ENCODE measurements around the gene INO80E. TPM values are rescaled to one million over a fixed set of nuclear protein-coding genes. Genes with fewer than 3 reads are reported as not detected.

Gene INO80E
- total RNA-seq, 1 donor from 2014 or later: 119 TPM

DNA sequence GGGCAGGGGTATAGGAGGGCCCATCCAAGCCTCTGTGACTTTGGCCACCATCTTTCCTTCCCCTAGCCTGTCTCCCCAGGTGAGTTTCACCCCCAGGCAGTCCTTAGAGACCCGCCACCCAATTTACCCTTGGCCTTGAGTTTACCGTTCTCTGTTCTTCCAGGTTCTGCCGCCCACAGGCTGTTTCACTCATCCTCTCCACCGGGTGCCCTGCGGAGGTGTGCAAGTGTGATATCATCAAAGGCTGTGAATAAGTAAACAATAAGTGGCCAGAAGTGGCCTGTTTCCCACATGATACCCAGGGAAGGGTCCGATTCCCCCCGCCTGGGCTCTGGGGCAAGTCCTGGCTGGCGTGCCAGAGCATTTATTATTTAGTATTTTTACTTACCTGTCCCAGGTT is 50.1 kb downstream of the INO80E start:
- H3K27ac Mint-ChIP-seq: no peak overlapping the region

DNA sequence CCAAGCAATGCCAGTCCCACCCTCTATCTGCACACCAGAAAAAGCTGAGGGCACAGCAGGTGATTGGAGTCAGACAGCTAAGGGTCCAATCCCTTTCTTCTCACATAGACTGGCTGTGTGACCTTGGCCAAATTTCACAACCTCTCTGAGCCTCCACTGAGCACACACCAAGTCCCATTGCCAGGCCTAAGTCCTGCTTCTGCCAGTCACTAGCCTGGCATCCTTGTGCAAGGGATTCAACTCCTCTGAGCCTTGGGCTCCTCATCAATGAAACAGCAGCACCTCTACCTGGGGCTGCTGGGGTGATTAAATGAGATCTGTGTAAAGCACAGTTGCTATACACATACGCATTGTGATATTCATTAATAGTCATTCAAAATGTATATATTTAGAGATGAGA is 50.5 kb downstream of the INO80E start:
- peaks cover 9% of the 10 kb centered on the region for H3K4me1 Mint-ChIP-seq (ENCODE audit: low read depth)
- no peak for DNase-seq (ENCODE audit: low spot score)
- no peak overlapping the region for H3K4me3 Mint-ChIP-seq (ENCODE audit: low read depth)
- H3K36me3 Mint-ChIP-seq (ENCODE audit: low read depth): no peaks in the 10 kb centered on the region
- intact Hi-C loops (cut with micrococcal nuclease): no loop called here
- H3K27me3 Mint-ChIP-seq (ENCODE audit: low read depth): no peaks in the 10 kb centered on the region
- H3K9me3 Mint-ChIP-seq: no peaks in the 10 kb centered on the region
- no peak overlapping the region for H3K27ac Mint-ChIP-seq

More for the DNA sequence above, 50.1 kb downstream of the INO80E start:
- Mint-ChIP-seq H3K4me1 (ENCODE audit: low read depth) (peaks cover 7% of the 10 kb centered on the region), H3K27me3 (ENCODE audit: low read depth) (no peaks in the 10 kb centered on the region), H3K36me3 (ENCODE audit: low read depth) (no peaks in the 10 kb centered on the region), H3K9me3 (no peaks in the 10 kb centered on the region), H3K4me3 (ENCODE audit: low read depth) (no peak overlapping the region)
- DNase-seq (ENCODE audit: low spot score): no peak
- intact Hi-C loops (cut with micrococcal nuclease): no loop called here

DNA sequence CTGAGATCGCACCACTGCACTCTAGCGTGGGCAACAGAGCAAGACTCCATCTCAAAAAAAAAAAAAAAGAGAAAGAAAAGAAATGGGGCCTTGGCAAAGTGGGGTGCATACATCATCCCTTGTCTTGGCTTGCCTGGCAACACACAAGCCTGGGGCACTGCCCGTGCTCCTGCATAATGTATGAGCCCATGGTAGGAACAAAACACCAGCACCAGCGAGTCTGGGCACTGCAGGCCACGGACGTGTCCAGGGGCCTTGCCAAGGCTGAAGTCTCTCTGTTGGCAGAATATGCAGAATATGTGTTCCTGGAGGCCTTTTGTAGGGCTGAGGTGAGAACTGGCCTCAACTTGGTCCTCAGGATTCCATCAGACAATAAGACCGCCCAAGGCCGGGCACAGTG is 53.8 kb downstream of the INO80E start:
- Mint-ChIP-seq H3K4me3 (ENCODE audit: low read depth) (no peak overlapping the region), H3K4me1 (ENCODE audit: low read depth) (peaks cover 21% of the 10 kb centered on the region), H3K36me3 (ENCODE audit: low read depth) (no peaks in the 10 kb centered on the region), H3K27me3 (ENCODE audit: low read depth) (no peaks in the 10 kb centered on the region), H3K27ac (no peak overlapping the region), H3K9me3 (no peaks in the 10 kb centered on the region)
- intact Hi-C loops (cut with micrococcal nuclease): no loop called here
- DNase-seq (ENCODE audit: low spot score): no peak

DNA sequence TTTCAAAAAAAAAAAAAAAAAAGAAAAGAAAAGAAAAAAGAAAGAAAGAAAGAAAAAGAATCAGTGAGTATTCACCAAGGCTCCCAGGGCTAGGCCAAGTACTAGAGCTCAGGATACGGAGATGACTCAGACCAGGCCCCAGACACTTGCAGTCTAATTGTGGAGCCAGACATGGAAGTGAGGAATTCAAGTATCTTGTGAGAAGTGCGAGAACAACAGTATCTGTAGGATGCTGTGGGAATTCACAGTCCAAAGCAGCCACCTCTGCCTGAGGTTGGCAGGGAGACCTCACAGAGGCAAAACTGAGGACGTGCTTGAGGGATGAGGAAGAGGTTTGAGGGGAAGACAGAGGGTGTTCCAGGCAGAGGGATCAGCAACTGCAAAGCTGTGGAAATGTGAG is 55.5 kb downstream of the INO80E start:
- peak overlapping the region; percentile 85 for H3K4me3 Mint-ChIP-seq (ENCODE audit: low read depth)
- peak overlapping the region; percentile 82 for H3K27ac Mint-ChIP-seq
- no peaks in the 10 kb centered on the region for H3K9me3 Mint-ChIP-seq
- no peaks in the 10 kb centered on the region for H3K36me3 Mint-ChIP-seq (ENCODE audit: low read depth)
- peaks cover 25% of the 10 kb centered on the region for H3K4me1 Mint-ChIP-seq (ENCODE audit: low read depth)
- DNase-seq (ENCODE audit: low spot score): no peak
- H3K27me3 Mint-ChIP-seq (ENCODE audit: low read depth): no peaks in the 10 kb centered on the region
- intact Hi-C loops (cut with micrococcal nuclease): no loop called here

DNA sequence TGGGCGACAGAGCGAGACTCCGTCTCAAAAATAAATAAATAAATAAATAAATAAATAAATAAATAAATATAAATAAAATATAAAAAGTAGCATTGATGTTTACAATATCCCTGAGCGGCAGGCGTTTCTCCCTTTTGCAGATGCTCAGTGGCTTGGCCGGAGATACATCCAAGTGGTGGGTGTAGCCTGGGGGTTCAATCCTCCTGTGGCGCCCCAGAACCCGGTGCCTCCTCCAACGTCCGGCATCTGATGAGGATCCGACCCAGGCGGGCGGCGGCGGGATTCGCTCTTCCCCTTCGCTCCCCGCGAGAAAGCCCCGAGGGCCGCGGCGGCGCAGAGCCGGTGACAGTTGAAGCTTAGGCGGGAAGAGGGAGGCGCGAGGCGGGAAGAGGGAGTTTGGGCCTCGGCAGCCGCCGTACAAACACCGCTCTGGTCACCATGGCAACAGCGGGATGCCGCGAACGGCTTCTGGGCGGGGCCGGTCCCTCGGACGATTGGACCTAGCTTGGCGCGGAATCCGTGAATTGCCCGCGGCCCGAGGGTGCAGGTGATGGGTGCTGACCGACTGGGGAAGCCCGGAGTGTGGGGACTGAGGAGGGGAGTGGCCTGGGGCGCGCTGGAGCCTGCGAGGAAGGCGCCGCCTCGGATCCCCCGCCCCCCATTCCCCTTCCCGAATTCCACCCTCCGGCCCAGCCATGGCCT is 56.8 kb downstream of the INO80E start:
- no peaks in the 10 kb centered on the region for H3K36me3 Mint-ChIP-seq (ENCODE audit: low read depth)
- intact Hi-C loops (cut with micrococcal nuclease): loop anchor here (1.0 kb wide), 1 partner anchor 12 kb away; the partner anchor contains the start of gene ALDOA
- no peaks in the 10 kb centered on the region for H3K9me3 Mint-ChIP-seq
- DNase-seq (ENCODE audit: low spot score): peak; percentile 91
- H3K4me3 Mint-ChIP-seq (ENCODE audit: low read depth): peak overlapping the region; percentile 84
- no peaks in the 10 kb centered on the region for H3K27me3 Mint-ChIP-seq (ENCODE audit: low read depth)
- H3K4me1 Mint-ChIP-seq (ENCODE audit: low read depth): peaks cover 25% of the 10 kb centered on the region
- H3K27ac Mint-ChIP-seq: peak overlapping the region; percentile 76

DNA sequence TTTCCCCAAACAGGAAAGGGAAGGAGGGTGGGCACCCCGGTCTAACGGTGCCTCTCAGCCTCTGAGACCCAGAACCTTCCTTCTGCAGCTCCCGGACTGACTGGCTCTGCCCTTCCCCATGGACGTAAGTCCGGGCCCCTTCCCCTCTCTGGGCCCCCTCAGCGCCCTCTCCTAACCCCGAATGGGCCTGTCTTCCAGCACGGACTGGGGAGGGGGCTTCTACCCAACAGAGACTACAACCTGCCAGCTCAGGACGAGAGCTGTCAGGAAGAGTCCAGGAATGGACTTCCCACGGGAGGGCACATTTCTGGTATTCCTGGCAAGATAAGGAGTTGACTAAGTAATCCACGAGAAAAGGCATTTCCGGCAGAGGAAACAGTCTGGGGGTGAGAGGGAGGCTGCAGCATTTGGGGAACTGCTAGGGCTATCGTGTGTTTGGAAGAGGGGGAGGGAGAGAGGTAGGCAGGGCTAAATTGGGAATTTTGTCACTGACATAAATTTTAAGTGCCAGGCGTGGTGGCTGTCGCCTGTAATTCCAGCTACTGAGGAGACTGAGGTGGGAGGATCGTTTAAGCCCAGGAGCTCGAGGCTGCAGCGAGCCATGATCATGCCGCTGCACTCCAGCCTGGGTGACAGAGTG is 57.5 kb downstream of the INO80E start:
- no peak overlapping the region for H3K27ac Mint-ChIP-seq
- H3K4me3 Mint-ChIP-seq (ENCODE audit: low read depth): peak overlapping the region; percentile 75
- intact Hi-C loops (cut with micrococcal nuclease): loop anchor here (1.0 kb wide), 1 partner anchor 12 kb away; the partner anchor contains the start of gene ALDOA
- H3K9me3 Mint-ChIP-seq: no peaks in the 10 kb centered on the region
- H3K27me3 Mint-ChIP-seq (ENCODE audit: low read depth): no peaks in the 10 kb centered on the region
- no peak for DNase-seq (ENCODE audit: low spot score)
- peaks cover 25% of the 10 kb centered on the region for H3K4me1 Mint-ChIP-seq (ENCODE audit: low read depth)
- no peaks in the 10 kb centered on the region for H3K36me3 Mint-ChIP-seq (ENCODE audit: low read depth)

DNA sequence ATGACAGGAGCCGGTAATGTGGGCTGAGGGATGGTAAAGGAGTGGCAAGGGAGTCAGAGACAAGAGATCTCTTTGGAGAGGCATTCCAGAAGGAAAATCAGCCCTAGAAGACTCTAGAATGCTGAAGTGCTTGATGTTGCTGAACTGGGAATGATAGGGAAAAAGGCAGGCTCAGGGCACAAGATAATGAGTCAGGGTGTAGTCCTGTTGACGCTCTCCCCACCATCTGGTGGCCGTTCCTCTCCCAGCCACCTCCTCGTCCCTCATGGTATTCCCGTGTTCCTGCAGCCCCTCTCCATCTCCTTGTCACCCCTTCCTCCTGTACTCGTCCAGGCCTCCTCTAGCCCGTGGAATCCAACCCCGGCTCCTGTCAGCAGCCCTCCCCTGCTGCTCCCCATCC is 58.4 kb downstream of the INO80E start:
- DNase-seq (ENCODE audit: low spot score): no peak
- Mint-ChIP-seq H3K4me3 (ENCODE audit: low read depth) (peak overlapping the region; percentile 64), H3K4me1 (ENCODE audit: low read depth) (peaks cover 25% of the 10 kb centered on the region), H3K9me3 (no peaks in the 10 kb centered on the region), H3K36me3 (ENCODE audit: low read depth) (no peaks in the 10 kb centered on the region), H3K27me3 (ENCODE audit: low read depth) (no peaks in the 10 kb centered on the region), H3K27ac (no peak overlapping the region)
- intact Hi-C loops (cut with micrococcal nuclease): no loop called here

DNA sequence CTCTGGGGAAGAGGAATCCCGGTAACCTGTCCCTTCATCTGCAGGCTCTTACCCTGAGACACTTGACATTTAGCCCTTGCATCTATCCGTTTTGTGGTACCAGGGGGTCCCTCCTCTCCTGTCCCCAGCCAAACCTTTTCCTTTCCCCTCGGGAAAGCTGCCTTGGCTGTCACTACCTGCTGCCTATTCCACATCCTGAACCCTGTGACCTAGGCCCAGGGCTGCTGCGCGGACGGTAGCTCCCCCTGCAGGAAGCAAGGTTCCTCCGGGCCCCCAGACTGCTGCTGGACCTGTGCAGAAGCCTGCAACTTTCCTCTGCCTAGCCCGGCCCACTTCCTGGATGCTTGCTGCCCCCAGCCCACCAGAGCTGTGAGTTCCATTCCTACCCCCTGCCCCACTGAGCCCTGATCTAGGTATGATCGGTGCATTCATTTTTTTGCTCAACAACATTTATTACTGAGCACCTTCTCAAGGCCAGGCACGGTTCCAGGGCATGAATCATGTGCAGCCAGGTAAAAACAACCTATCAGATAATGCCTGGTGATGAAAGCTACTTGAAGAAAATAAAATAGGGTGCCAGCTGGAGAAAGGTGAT is 59.0 kb downstream of the INO80E start:
- no peaks in the 10 kb centered on the region for H3K36me3 Mint-ChIP-seq (ENCODE audit: low read depth)
- peak overlapping the region; percentile 64 for H3K4me3 Mint-ChIP-seq (ENCODE audit: low read depth)
- H3K27ac Mint-ChIP-seq: no peak overlapping the region
- no peaks in the 10 kb centered on the region for H3K27me3 Mint-ChIP-seq (ENCODE audit: low read depth)
- DNase-seq (ENCODE audit: low spot score): peak; percentile 45
- H3K9me3 Mint-ChIP-seq: no peaks in the 10 kb centered on the region
- peaks cover 25% of the 10 kb centered on the region for H3K4me1 Mint-ChIP-seq (ENCODE audit: low read depth)
- intact Hi-C loops (cut with micrococcal nuclease): no loop called here

Other genes starting within 250 kb of the INO80E start
- gene ZG16, start 218.0 kb upstream of the INO80E start, total RNA-seq: not detected in 2 replicates
- gene KIF22, start 205.5 kb upstream of the INO80E start, total RNA-seq: 132 and 136 TPM in 2 replicates
- 387 and 388 TPM in 2 replicates for gene MAZ, start 189.7 kb upstream of the INO80E start, total RNA-seq
- 1.8 and 2.0 TPM in 2 replicates for gene PRRT2, start 184.0 kb upstream of the INO80E start, total RNA-seq
- 27.6 and 29.5 TPM in 2 replicates for gene PAGR1, start 180.1 kb upstream of the INO80E start, total RNA-seq
- 130 and 135 TPM in 2 replicates for gene MVP, start 175.8 kb upstream of the INO80E start, total RNA-seq
- gene CDIPT, start 133.0 kb upstream of the INO80E start, total RNA-seq: 64.2 and 66.6 TPM in 2 replicates
- gene SEZ6L2, start 96.7 kb upstream of the INO80E start, total RNA-seq: 0.11 and 0.55 TPM in 2 replicates
- 2.1 and 2.2 TPM in 2 replicates for gene ASPHD1, start 95.8 kb upstream of the INO80E start, total RNA-seq
- gene KCTD13, start 70.0 kb upstream of the INO80E start, total RNA-seq: 39.7 and 47.5 TPM in 2 replicates
- 52.1 and 59.0 TPM in 2 replicates for gene TMEM219, start 34.2 kb upstream of the INO80E start, total RNA-seq
- 36.0 and 36.5 TPM in 2 replicates for gene TAOK2, start 22.4 kb upstream of the INO80E start, total RNA-seq
- 40.3 and 40.7 TPM in 2 replicates for gene HIRIP3, start 624 bp upstream of the INO80E start, total RNA-seq
- gene DOC2A, start 14.8 kb downstream of the INO80E start, total RNA-seq: 0.87 and 1.2 TPM in 2 replicates
- not detected in 2 replicates for gene C16orf92, start 27.0 kb downstream of the INO80E start, total RNA-seq
- gene TLCD3B, start 35.0 kb downstream of the INO80E start, total RNA-seq: 2.3 and 2.6 TPM in 2 replicates
- gene ALDOA, start 69.5 kb downstream of the INO80E start, total RNA-seq: 2,017 and 2,037 TPM in 2 replicates
- 143 and 144 TPM in 2 replicates for gene PPP4C, start 79.8 kb downstream of the INO80E start, total RNA-seq
- 2.7 and 2.9 TPM in 2 replicates for gene TBX6, start 95.7 kb downstream of the INO80E start, total RNA-seq
- 14.0 and 14.2 TPM in 2 replicates for gene YPEL3, start 100.0 kb downstream of the INO80E start, total RNA-seq
- gene GDPD3, start 117.3 kb downstream of the INO80E start, total RNA-seq: 6.4 and 7.7 TPM in 2 replicates
- gene MAPK3, start 127.0 kb downstream of the INO80E start, total RNA-seq: 61.9 and 63.9 TPM in 2 replicates
- gene CORO1A, start 187.4 kb downstream of the INO80E start, total RNA-seq: 843 and 845 TPM in 2 replicates
- 225 and 245 TPM in 2 replicates for gene BOLA2B, start 197.4 kb downstream of the INO80E start, total RNA-seq
- 58.4 and 65.3 TPM in 2 replicates for gene SLX1A, start 197.6 kb downstream of the INO80E start, total RNA-seq
- 13.6 and 19.1 TPM in 2 replicates for gene SULT1A3, start 203.0 kb downstream of the INO80E start, total RNA-seq